Body of pancreas (tissue), 4 donors: ENCODE measurements around the gene SEC14L6. TPM values are rescaled to one million over a fixed set of nuclear protein-coding genes. Genes with fewer than 3 reads are reported as not detected.
A peak's percentile ranks its signal among the peaks of the same experiment; 100 is the strongest.

Source experiments
- ATAC-seq: fragments of 150-250 bp; one replicate; pipeline ENCODE4 v1.9.1; 2016
- DNase-seq, 4 donors: peaks; one replicate each; pipeline ENCODE4 v3.0.0-alpha.2; 2019
- H3K27ac ChIP-seq, 4 donors: fragments of 200-600 bp; sonication (generic); 1 replicate in 3 of 4; 2 replicates in 1 of 4; pipeline versions ENCODE4 v1.5.1 to v1.6.1; 2016 to 2019; ENCODE audit warnings: mild to moderate bottlenecking in 1 of 4, mixed read lengths in 1 of 4, moderate library complexity in 1 of 4
- H3K27me3 ChIP-seq, 2 donors: fragments of 200-600 bp; sonication (generic); one replicate each; pipeline ENCODE4 v1.6.0; 2016; ENCODE audit warnings: mild to moderate bottlenecking in 1 of 2
- H3K36me3 ChIP-seq, 2 donors: fragments of 200-600 bp; sonication (generic); replicated peaks in 1 of 2; 2 replicates each; pipeline ENCODE4 v1.5.1; 2016; ENCODE audit warnings: low read depth in 2 of 2; ENCODE audit not compliant: insufficient read depth in 1 of 2
- H3K4me1 ChIP-seq: fragments of 200-600 bp; sonication (generic); one replicate; pipeline ENCODE4 v1.6.0; 2016
- H3K4me3 ChIP-seq, 2 donors: fragments of 200-600 bp; sonication (generic); 1 replicate in 1 of 2; 2 replicates in 1 of 2; pipeline ENCODE4 v1.5.1; 2016 to 2019
- H3K9me3 ChIP-seq, 3 donors: fragments of 200-600 bp; sonication (generic); 1 replicate in 2 of 3; 2 replicates in 1 of 3; pipeline ENCODE4 v1.5.1; 2016
- CTCF ChIP-seq, 7 experiments: fragments of 450-650 bp in 4 of 7; fragments of 200-600 bp in 3 of 7; sonication (generic) in 3 of 7; IDR thresholded peaks; one replicate each; pipeline ENCODE4 v1.5.1; 2016 to 2019; ENCODE audit warnings: antibody characterized with exemption in 7 of 7
- POLR2A ChIP-seq, 3 donors: fragments of 450-650 bp; IDR thresholded peaks; one replicate each; pipeline ENCODE4 v1.6.1; 2016; ENCODE audit warnings: antibody characterized with exemption in 3 of 3, mild to moderate bottlenecking in 2 of 3
- WGBS, 2 donors: methylation state at CpG; one replicate each; pipeline ENCODE4 v1.1.5; 2017; 5-methylcytosine and 5-hydroxymethylcytosine counted together
- intact Hi-C: fragments of 100-400 bp; cut with DNase I; formaldehyde crosslinking; loops from one replicate; pipeline ENCODE4 v1.15.1; 2023
- total RNA-seq, 2 donors: library from RNA; depleted of rRNA; stranded (reverse); fragments of >200 nt; gene quantifications; one replicate each; pipeline ENCODE4 v1.1.0, GENCODE V29; 2016

SEC14L6 gene
- total RNA-seq, 2 donors from 2014 or later, result 0.99 to 2.1 TPM

GRCh38 chr22:30506507-30506968 lies 40.0 kb downstream of the SEC14L6 start:
- Histone ChIP-seq H3K27me3 (peaks cover 0 to 8% of the 10 kb centered on the region in 2 donors), H3K36me3 (no peaks in the 10 kb centered on the region), H3K27ac (no peak overlapping the region), H3K4me1 (peaks cover 7% of the 10 kb centered on the region), H3K4me3 (no peak overlapping the region), H3K9me3 (no peaks in the 10 kb centered on the region)
- no peak for ATAC-seq
- WGBS, 2 donors, result 50 to 62% methylated on average over 6 to 8 of the region's 8 CpGs
- DNase-seq, result peak in 2 of 4 donors; percentile 41 to 52
- intact Hi-C loops, result no loop called here
- TF ChIP-seq CTCF (IDR thresholded peaks at IDR 0.05) (no peak), POLR2A (IDR thresholded peaks at IDR 0.05) (no peak)

- peaks cover 0 to 8% of the 10 kb centered on the region in 2 donors for H3K27me3 ChIP-seq
- no peak for ATAC-seq
Measured at GRCh38 chr22:30503551-30503950, 43.0 kb downstream of the SEC14L6 start.

GRCh38 chr22:30502911-30503310 lies 43.6 kb downstream of the SEC14L6 start:
- no peaks in the 10 kb centered on the region for H3K9me3 ChIP-seq
- TF ChIP-seq POLR2A (IDR thresholded peaks at IDR 0.05), result no peak
- no peak for TF ChIP-seq CTCF (IDR thresholded peaks at IDR 0.05)
- no peaks in the 10 kb centered on the region for H3K36me3 ChIP-seq
- ATAC-seq (no peak), DNase-seq (no peak)
- H3K27me3 ChIP-seq, result peaks cover 0 to 8% of the 10 kb centered on the region in 2 donors
- WGBS, 2 donors, result 72 to 79% methylated on average over 1 to 3 of the region's 3 CpGs
- no peak overlapping the region for H3K4me3 ChIP-seq
- intact Hi-C loops, result no loop called here
- no peak overlapping the region for H3K27ac ChIP-seq
- H3K4me1 ChIP-seq, result peaks cover 7% of the 10 kb centered on the region

More at GRCh38 chr22:30503551-30503950, 43.0 kb downstream of the SEC14L6 start:
- Histone ChIP-seq H3K4me1 (peaks cover 7% of the 10 kb centered on the region), H3K4me3 (no peak overlapping the region), H3K27ac (no peak overlapping the region), H3K9me3 (no peaks in the 10 kb centered on the region), H3K36me3 (no peaks in the 10 kb centered on the region)
- 73 to 83% methylated on average over 12 of the region's 12 CpGs for WGBS, 2 donors
- intact Hi-C loops, result no loop called here
- DNase-seq, result no peak
- TF ChIP-seq CTCF (IDR thresholded peaks at IDR 0.05), result no peak
- TF ChIP-seq POLR2A (IDR thresholded peaks at IDR 0.05), result no peak

GRCh38 chr22:30502153-30502552 lies 44.4 kb downstream of the SEC14L6 start:
- no peak overlapping the region for H3K27ac ChIP-seq
- H3K27me3 ChIP-seq, result peaks cover 0 to 8% of the 10 kb centered on the region in 2 donors
- 76% methylated on average over 4 of the region's 4 CpGs for WGBS, 2 donors
- TF ChIP-seq CTCF (IDR thresholded peaks at IDR 0.05) (no peak), POLR2A (IDR thresholded peaks at IDR 0.05) (no peak)
- no peaks in the 10 kb centered on the region for H3K36me3 ChIP-seq
- no peak overlapping the region for H3K4me3 ChIP-seq
- intact Hi-C loops, result no loop called here
- no peaks in the 10 kb centered on the region for H3K9me3 ChIP-seq
- DNase-seq (no peak), ATAC-seq (no peak)
- H3K4me1 ChIP-seq, result peaks cover 7% of the 10 kb centered on the region

GRCh38 chr22:30500628-30501027 lies 45.9 kb downstream of the SEC14L6 start:
- no peak for TF ChIP-seq POLR2A (IDR thresholded peaks at IDR 0.05)
- no peak for TF ChIP-seq CTCF (IDR thresholded peaks at IDR 0.05)
- H3K27ac ChIP-seq, result no peak overlapping the region
- H3K9me3 ChIP-seq, result no peaks in the 10 kb centered on the region
- no peaks in the 10 kb centered on the region for H3K36me3 ChIP-seq
- ATAC-seq (no peak), DNase-seq (no peak)
- H3K4me1 ChIP-seq, result peaks cover 6% of the 10 kb centered on the region
- H3K27me3 ChIP-seq, result peaks cover 0 to 7% of the 10 kb centered on the region in 2 donors
- intact Hi-C loops, result no loop called here
- H3K4me3 ChIP-seq, result no peak overlapping the region
- WGBS, 2 donors, result 69 to 75% methylated on average over 6 of the region's 6 CpGs
